Activated naive CD8-positive, alpha-beta T cell treated with anti-CD3 and anti-CD28 coated beads, Interleukin-2, amount 50 U/mL, for 24 hours (primary cell): ENCODE measurements around the gene LIPC.

Experiments used
- ATAC-seq: fragments of 150-1000 bp; cut with Tn5 transposase; one replicate; pipeline ENCODE4 v1.10.0; 2021
- DNase-seq: peaks from one replicate; pipeline ENCODE4 v3.0.0; 2021
- H3K27ac Mint-ChIP-seq: one replicate; pipeline ENCODE4 v1.8.0; 2021; ENCODE audit warnings: mild to moderate bottlenecking, mixed read lengths
- H3K27me3 Mint-ChIP-seq: one replicate; pipeline ENCODE4 v1.8.0; 2021; ENCODE audit warnings: mixed read lengths
- H3K36me3 Mint-ChIP-seq: one replicate; pipeline ENCODE4 v1.8.0; 2021; ENCODE audit warnings: low read depth, mixed read lengths
- H3K4me1 Mint-ChIP-seq: one replicate; pipeline ENCODE4 v1.8.0; 2021; ENCODE audit warnings: mixed read lengths
- H3K4me3 Mint-ChIP-seq: one replicate; pipeline ENCODE4 v1.8.0; 2021; ENCODE audit warnings: mild to moderate bottlenecking, moderate library complexity, mixed read lengths
- H3K9me3 Mint-ChIP-seq: one replicate; pipeline ENCODE4 v1.8.0; 2021; ENCODE audit warnings: mixed read lengths

LIPC gene

DNA sequence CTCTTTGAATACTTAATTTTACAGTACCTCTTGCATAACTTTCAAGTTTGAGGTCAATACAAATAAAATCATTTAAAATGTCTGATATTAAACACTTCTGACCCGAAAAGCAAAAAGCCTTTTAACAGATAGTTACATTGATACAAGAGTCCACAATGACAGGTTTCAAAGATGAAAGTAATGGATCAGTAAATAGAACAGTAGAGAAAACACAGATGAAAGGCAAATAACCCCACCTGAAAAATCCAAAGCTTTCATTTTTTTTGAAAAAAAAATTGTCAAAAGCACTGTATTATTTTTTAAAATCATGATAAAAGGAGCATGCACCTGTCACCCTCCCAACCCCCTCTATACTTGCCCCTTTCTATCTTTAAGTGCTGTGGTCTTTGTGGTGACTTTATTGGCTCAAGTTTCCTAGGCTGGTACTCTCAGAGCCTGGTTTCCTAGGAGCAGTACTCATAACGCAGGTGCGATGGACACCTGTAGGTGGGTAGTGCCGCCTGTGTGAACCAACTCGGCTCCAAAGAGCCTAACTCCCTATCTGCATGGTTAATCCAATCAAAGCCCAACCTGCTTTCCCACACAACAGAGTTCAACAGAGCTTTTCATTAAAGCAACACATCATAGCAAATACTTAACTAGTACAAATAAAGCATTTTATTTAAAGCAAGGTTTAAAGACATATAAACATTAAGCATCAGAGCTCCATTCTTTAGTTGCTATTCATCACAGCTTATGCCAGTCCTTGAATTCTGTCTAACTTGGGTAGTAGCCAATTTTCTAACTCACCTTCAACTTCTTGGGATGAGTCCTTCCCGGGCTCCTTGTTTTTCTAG is 32.2 kb downstream of the LIPC start:
- H3K27me3 Mint-ChIP-seq, result no peaks in the 10 kb centered on the region
- H3K36me3 Mint-ChIP-seq, result no peaks in the 10 kb centered on the region
- peak overlapping the region; percentile 12 for H3K4me3 Mint-ChIP-seq
- peaks cover 86% of the 10 kb centered on the region for H3K4me1 Mint-ChIP-seq
- ATAC-seq (peak; percentile 6), DNase-seq (no peak)
- H3K27ac Mint-ChIP-seq, result peak overlapping the region; percentile 80
- H3K9me3 Mint-ChIP-seq, result no peaks in the 10 kb centered on the region

GRCh38 chr15:58465070-58465469 is 33.3 kb downstream of the LIPC start:
- Mint-ChIP-seq H3K36me3 (no peaks in the 10 kb centered on the region), H3K9me3 (no peaks in the 10 kb centered on the region), H3K27me3 (no peaks in the 10 kb centered on the region), H3K4me3 (no peak overlapping the region), H3K4me1 (peaks cover 88% of the 10 kb centered on the region), H3K27ac (peak overlapping the region; percentile 80)
- ATAC-seq (no peak), DNase-seq (no peak)

GRCh38 chr15:58465866-58466517 is 34.2 kb downstream of the LIPC start:
- no peaks in the 10 kb centered on the region for H3K9me3 Mint-ChIP-seq
- no peaks in the 10 kb centered on the region for H3K36me3 Mint-ChIP-seq
- H3K27me3 Mint-ChIP-seq, result no peaks in the 10 kb centered on the region
- H3K27ac Mint-ChIP-seq, result peak overlapping the region; percentile 80
- DNase-seq, result no peak
- ATAC-seq, result peak; percentile 61
- peaks cover 84% of the 10 kb centered on the region for H3K4me1 Mint-ChIP-seq
- H3K4me3 Mint-ChIP-seq, result no peak overlapping the region

GRCh38 chr15:58466566-58466965 is 34.8 kb downstream of the LIPC start:
- no peaks in the 10 kb centered on the region for H3K9me3 Mint-ChIP-seq
- H3K4me3 Mint-ChIP-seq, result no peak overlapping the region
- H3K27me3 Mint-ChIP-seq, result no peaks in the 10 kb centered on the region
- no peaks in the 10 kb centered on the region for H3K36me3 Mint-ChIP-seq
- DNase-seq (no peak), ATAC-seq (no peak)
- peaks cover 87% of the 10 kb centered on the region for H3K4me1 Mint-ChIP-seq
- H3K27ac Mint-ChIP-seq, result peak overlapping the region; percentile 80

DNA sequence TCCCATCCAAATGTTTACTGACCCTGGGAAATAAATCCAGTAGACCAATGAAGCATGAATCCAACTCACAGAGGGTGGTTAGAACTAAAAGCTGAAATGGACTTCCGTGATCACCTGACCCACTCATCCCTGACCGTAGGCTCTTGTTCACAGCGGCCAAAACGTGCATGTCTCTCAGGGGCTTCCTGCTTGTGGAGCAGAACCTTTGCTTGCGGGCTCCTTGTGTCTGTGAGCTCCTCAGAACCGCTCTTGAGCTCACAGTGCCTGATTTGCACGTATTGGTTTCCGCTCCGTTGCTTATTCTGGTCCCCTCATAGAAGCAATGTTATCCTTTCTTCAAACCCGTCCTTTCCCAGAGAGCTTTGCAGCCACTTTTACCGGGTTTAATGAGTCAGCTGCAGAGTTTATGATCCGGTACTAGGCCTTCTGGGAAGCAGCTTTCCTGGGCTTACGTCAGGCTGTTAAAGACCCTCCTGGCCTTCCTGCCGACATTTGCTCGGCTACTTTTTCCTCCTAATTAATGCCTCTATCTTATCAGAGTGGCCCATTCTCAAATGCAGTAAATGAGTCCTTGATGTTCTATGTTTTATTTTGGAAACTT is 35.4 kb downstream of the LIPC start:
- peaks cover 87% of the 10 kb centered on the region for H3K4me1 Mint-ChIP-seq
- H3K36me3 Mint-ChIP-seq, result no peaks in the 10 kb centered on the region
- peak overlapping the region; percentile 52 for H3K27ac Mint-ChIP-seq
- H3K9me3 Mint-ChIP-seq, result no peaks in the 10 kb centered on the region
- no peak overlapping the region for H3K4me3 Mint-ChIP-seq
- DNase-seq, result no peak
- no peaks in the 10 kb centered on the region for H3K27me3 Mint-ChIP-seq
- no peak for ATAC-seq

- DNase-seq (no peak), ATAC-seq (no peak)
- Mint-ChIP-seq H3K4me3 (no peak overlapping the region), H3K27me3 (no peaks in the 10 kb centered on the region), H3K9me3 (no peaks in the 10 kb centered on the region), H3K36me3 (no peaks in the 10 kb centered on the region), H3K27ac (no peak overlapping the region), H3K4me1 (peaks cover 86% of the 10 kb centered on the region)
These were observed 36.1 kb downstream of the LIPC start for GRCh38 chr15:58467722-58468423.

- no peak for ATAC-seq
- Mint-ChIP-seq H3K4me3 (no peak overlapping the region), H3K4me1 (peaks cover 86% of the 10 kb centered on the region), H3K36me3 (no peaks in the 10 kb centered on the region), H3K27me3 (no peaks in the 10 kb centered on the region), H3K27ac (no peak overlapping the region), H3K9me3 (no peaks in the 10 kb centered on the region)
- DNase-seq, result no peak
These were observed 37.9 kb downstream of the LIPC start for GRCh38 chr15:58469432-58470353.

DNA sequence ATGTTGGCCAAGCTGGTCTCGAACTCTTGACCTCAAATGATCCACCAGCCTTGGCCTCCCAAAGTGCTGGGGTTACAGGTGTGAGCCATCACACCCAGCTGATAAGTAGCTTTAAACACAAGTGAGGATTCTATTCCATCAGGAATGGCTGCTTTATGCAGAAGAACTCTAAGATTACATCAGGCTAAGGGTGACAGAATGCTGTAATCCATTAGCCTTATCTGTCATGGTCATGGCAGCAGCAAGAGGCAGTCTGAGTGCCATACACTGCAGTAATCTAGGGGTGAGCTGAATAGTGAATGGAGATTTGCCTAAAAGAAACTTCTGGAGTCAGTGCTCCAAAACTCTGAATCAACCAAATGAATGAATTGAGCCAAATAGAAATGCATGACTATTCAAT is 39.6 kb downstream of the LIPC start:
- Mint-ChIP-seq H3K27me3 (no peaks in the 10 kb centered on the region), H3K9me3 (no peaks in the 10 kb centered on the region), H3K27ac (peak overlapping the region; percentile 69), H3K36me3 (no peaks in the 10 kb centered on the region), H3K4me1 (peaks cover 86% of the 10 kb centered on the region), H3K4me3 (peak overlapping the region; percentile 27)
- ATAC-seq (no peak), DNase-seq (no peak)

DNA sequence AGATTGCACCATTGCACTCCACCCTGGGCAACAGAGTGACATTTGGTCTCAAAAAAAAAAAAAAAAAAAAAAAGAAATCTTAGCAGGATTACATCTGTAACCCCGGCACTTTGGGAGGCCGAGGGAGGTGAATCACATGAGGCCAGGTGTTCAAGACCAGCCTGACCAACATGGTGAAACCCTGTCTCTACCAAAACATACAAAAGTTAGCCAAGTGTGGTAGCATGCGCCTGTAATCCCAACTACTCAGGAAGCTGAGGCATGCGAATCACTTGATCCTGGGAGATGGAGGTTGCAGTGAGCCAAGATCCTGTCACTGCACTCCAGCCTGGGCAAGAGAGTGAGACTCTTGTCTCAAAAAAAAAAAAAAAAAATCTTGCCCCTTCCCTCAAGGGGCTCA is 40.4 kb downstream of the LIPC start:
- Mint-ChIP-seq H3K27ac (peak overlapping the region; percentile 69), H3K4me1 (peaks cover 86% of the 10 kb centered on the region), H3K27me3 (no peaks in the 10 kb centered on the region), H3K9me3 (no peaks in the 10 kb centered on the region), H3K36me3 (no peaks in the 10 kb centered on the region), H3K4me3 (no peak overlapping the region)
- ATAC-seq (no peak), DNase-seq (no peak)

DNA sequence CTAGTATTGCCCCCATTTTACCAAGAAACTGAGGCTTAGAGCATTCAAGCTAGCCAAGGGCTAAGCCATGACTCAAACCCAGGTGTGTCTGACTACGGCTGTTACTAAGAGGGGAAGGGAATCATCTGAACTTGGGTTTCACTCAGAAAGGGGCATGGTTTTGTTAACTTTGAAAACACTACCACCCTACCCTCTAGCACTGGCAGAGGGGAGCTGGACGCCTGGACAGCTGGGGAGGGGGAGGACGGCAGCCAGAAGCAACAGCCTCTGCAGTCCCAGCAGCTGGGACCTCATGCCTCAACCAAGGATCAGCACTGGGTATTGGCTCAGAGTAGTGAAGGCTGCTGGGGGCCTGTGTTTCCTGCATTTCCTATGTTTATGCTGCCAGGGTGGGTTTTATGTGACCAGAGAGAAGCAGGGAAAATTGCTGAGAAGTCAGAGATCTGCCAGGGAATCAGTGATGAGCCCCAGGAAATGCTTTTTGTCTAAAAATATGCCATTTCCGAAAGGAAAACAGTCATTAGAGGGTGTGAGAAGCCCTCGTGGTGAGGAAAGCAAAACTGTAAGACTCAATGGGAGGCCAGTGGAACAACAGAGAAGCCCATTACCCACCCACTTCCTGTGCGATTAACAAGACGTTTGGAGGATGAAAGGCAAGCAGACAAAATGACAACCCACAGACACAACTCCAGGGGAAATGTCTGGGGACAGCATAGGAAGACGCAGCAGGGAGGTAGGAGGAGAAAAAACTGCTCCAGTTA is 41.2 kb downstream of the LIPC start:
- H3K9me3 Mint-ChIP-seq, result no peaks in the 10 kb centered on the region
- peaks cover 87% of the 10 kb centered on the region for H3K4me1 Mint-ChIP-seq
- peak overlapping the region; percentile 74 for H3K4me3 Mint-ChIP-seq
- DNase-seq, result peak; percentile 46
- ATAC-seq, result peak; percentile 75
- no peaks in the 10 kb centered on the region for H3K36me3 Mint-ChIP-seq
- peak overlapping the region; percentile 94 for H3K27ac Mint-ChIP-seq
- no peaks in the 10 kb centered on the region for H3K27me3 Mint-ChIP-seq

DNA sequence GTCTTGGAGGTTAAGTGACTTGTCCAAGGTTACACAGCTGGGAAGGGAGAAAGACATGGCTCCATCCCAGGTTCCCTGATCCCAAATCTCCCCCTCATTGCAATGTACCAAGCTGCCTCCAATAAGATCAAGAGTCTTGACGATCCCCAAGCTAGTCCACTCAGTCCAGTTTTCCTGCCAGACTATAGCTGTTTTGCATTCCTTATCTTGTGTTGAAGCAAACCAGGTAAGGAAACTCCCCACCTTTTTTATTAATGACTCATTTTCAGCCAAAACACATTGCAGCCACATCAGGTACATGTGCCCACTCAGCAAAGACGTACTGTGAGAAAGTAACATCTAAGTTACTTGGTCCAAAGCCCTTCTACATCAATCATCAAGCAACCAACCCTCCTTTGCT is 41.9 kb downstream of the LIPC start:
- Mint-ChIP-seq H3K36me3 (no peaks in the 10 kb centered on the region), H3K27ac (peak overlapping the region; percentile 94), H3K27me3 (no peaks in the 10 kb centered on the region), H3K4me3 (peak overlapping the region; percentile 74), H3K9me3 (no peaks in the 10 kb centered on the region), H3K4me1 (peaks cover 85% of the 10 kb centered on the region)
- ATAC-seq, result peak; percentile 25
- no peak for DNase-seq

DNA sequence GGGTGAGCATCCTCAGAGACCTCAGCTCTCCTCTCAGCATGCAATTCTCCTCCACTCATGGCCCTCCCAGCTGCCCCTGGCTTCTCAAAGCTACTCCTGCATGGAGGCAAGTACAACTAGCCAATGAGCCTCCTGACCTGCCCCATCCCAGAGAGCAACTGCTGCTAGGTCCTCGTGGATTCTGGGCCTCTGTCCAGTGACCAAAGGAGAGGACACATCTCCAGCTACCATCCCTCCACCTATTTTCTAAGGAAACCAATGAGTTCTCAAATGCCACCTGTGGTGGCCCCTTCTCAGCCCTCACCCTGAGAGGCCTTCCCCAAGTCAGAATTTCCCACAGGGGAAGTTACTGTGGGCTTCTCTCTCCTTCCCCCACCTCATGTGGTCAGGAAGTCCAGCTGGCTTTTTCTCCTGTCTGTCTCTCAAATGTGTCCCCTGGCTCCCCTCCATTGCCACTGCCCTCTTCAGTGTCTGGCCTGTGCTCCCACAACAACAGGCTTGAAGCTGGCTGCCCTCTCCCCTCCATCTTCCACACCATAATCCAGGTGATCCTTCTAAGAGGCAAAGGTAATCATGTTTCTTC is 43.0 kb downstream of the LIPC start:
- no peak for DNase-seq
- Mint-ChIP-seq H3K4me3 (peak overlapping the region; percentile 48), H3K27ac (peak overlapping the region; percentile 94), H3K9me3 (no peaks in the 10 kb centered on the region), H3K4me1 (peaks cover 75% of the 10 kb centered on the region), H3K27me3 (no peaks in the 10 kb centered on the region), H3K36me3 (no peaks in the 10 kb centered on the region)
- ATAC-seq, result no peak
